Adrenal gland (tissue), 19 donors: ENCODE results near the gene ASAH2. TPM values are rescaled to one million over a fixed set of nuclear protein-coding genes. Genes with fewer than 3 reads are reported as not detected.

ENCODE experiments used
- DNase-seq, 7 donors: peaks; one replicate each; pipeline ENCODE4 v3.0.0-alpha.2; 2019 to 2020
- H3K27ac ChIP-seq, 5 donors: fragments of 200-600 bp; sonication (generic) in 4 of 5; 1 replicate in 3 of 5; 2 replicates in 2 of 5; pipeline versions ENCODE4 v1.5.1 to v1.8.0; 2016 to 2020; ENCODE audit warnings: mild to moderate bottlenecking in 1 of 5
- H3K27me3 ChIP-seq: fragments of 200-600 bp; 2 replicates; pipeline ENCODE4 v1.8.0; 2021
- H3K36me3 ChIP-seq, 2 donors: fragments of 200-600 bp; replicated peaks in 1 of 2; 1 replicate in 1 of 2; 2 replicates in 1 of 2; pipeline versions ENCODE4 v1.5.1 to v1.8.0; 2018 to 2022
- H3K4me1 ChIP-seq, 2 donors: fragments of 200-600 bp; replicated peaks in 1 of 2; 1 replicate in 1 of 2; 2 replicates in 1 of 2; pipeline versions ENCODE4 v1.5.1 to v1.8.0; 2018 to 2021
- H3K4me3 ChIP-seq, 4 donors: fragments of 200-600 bp; sonication (generic) in 3 of 4; one replicate each; pipeline ENCODE4 v1.5.1; 2016 to 2018
- H3K9me3 ChIP-seq, 3 donors: fragments of 200-600 bp; sonication (generic) in 1 of 3; replicated peaks in 1 of 3; 1 replicate in 2 of 3; 2 replicates in 1 of 3; pipeline versions ENCODE4 v1.5.1 to v1.8.0; 2016 to 2021
- CTCF ChIP-seq, 6 experiments: fragments of 450-650 bp in 4 of 6; fragments of 200-600 bp in 2 of 6; sonication (generic) in 1 of 6; IDR thresholded peaks; 1 replicate in 5 of 6; 2 replicates in 1 of 6; pipeline versions ENCODE4 v1.5.1 to v1.8.0; 2016 to 2021; ENCODE audit warnings: antibody characterized with exemption in 6 of 6, mild to moderate bottlenecking in 2 of 6, moderate library complexity in 1 of 6
- POLR2A ChIP-seq, 2 donors: fragments of 450-650 bp; IDR thresholded peaks; one replicate each; pipeline ENCODE4 v1.6.1; 2017; ENCODE audit warnings: antibody characterized with exemption in 2 of 2, mild to moderate bottlenecking in 2 of 2, moderate library complexity in 1 of 2
- WGBS, 4 donors: extraction: QIAGEN DNeasy Blood & Tissue Kit in 2 of 4; methylation state at CpG; one replicate each; pipeline versions ENCODE4 v1.1.5 to v1.1.7; 2013 to 2017; 5-methylcytosine and 5-hydroxymethylcytosine counted together
- intact Hi-C, 2 donors: fragments of 100-400 bp; cut with DNase I; formaldehyde crosslinking; loops; one replicate each; pipeline versions ENCODE4 v1.14.1 to v1.15.0; 2022 to 2023
- long read RNA-seq, 10 donors: library from polyadenylated mRNA in 3 of 10; unstranded in 2 of 10; stranded (forward) in 1 of 10; transcript quantifications; one replicate each; pipeline ENCODE4 v2.0.0 and lab custom pipeline, GENCODE V29; 2021 to 2026
- polyA plus RNA-seq, 3 donors: library from polyadenylated mRNA; stranded (reverse); fragments of 200-250 nt in 2 of 3; fragments of 350-450 nt in 1 of 3; fragmentation: Illumina TruSeq in 1 of 3; extraction: RNeasy Lipid Tissue Mini Kit (QIAGEN cat#74804) in 1 of 3; gene quantifications; one replicate each; pipeline ENCODE4 v1.2.3, GENCODE V29; 2013 to 2014
- total RNA-seq, 9 donors: library from RNA; depleted of rRNA in 4 of 9; stranded (reverse); fragments of >200 nt in 4 of 9; fragments of 120-200 nt in 1 of 9; fragmentation: NEBNext Ultra II Directional in 1 of 9; extraction: Animal tissue kit (Norgen Biotek cat#: 25700) in 1 of 9; gene quantifications; one replicate each; pipeline versions ENCODE4 v1.1.0 to v1.2.4, GENCODE V29; 2013 to 2023
- donor health status: healthy with polysubstance abuse.
- donor health status: Bipolar disorder and iron deficiency.
- donor health status: DM: yes; HTN: yes; CAD: no.
- donor health status: DM: no; HTN: no; CAD: no.
- donor health status: DM: no; HTN: no; CAD: no.
- donor health status: DM: yes; HTN: yes; CAD: no.

ASAH2 gene
- total RNA-seq = 1 to 10 TPM in 5 of 9 donors, under 1 TPM in 4; 0.30 to 7.1 (median 2.0) TPM
- 1 to 10 TPM in 1 of 3 donors, under 1 TPM in 2; 0.13 to 8.7 (median 0.32) TPM for polyA plus RNA-seq
- long read RNA-seq, donor 1 = 0 reads
- long read RNA-seq, donor 2 = 0 reads
- long read RNA-seq, donor 3 = 0 reads
- long read RNA-seq, donor 4 = 0 reads
- long read RNA-seq, donor 5 = 0 reads
- long read RNA-seq, donor 6 = 0 reads
- long read RNA-seq, donor 7 = 0 reads
- long read RNA-seq, donor 8 = 0 reads
- long read RNA-seq, donor 9 = 0 reads
- long read RNA-seq, donor 10 = 0 reads

- TF ChIP-seq CTCF (IDR thresholded peaks at IDR 0.05) = no peak
- TF ChIP-seq POLR2A (IDR thresholded peaks at IDR 0.05) = no peak
- H3K9me3 ChIP-seq = no peaks in the 10 kb centered on the region
- H3K4me1 ChIP-seq = no peaks in the 10 kb centered on the region
- DNase-seq = no peak
- 38 to 61% (median 53%) methylated on average over 1 of the region's 1 CpG for WGBS, 4 donors
- peaks cover 8% of the 10 kb centered on the region for H3K27me3 ChIP-seq
- intact Hi-C loops = no loop called here
- no peak within 1 kb of the TSS for H3K4me3 ChIP-seq
- no peak within 1 kb of the TSS for H3K27ac ChIP-seq
- no peaks in the 10 kb centered on the region for H3K36me3 ChIP-seq
Observed at GRCh38 chr10:50251394-50251793, at the start of gene ASAH2. ASAH2 (minus strand) TSS chr10:50251516; CDS start chr10:50248610, 2,906 bp downstream.

GRCh38 chr10:50299948-50300669 lies 48.8 kb upstream of the ASAH2 start:
- WGBS, 4 donors = 86 to 94% (median 89%) methylated on average over 1 of the region's 1 CpG
- Histone ChIP-seq H3K4me1 (no peaks in the 10 kb centered on the region), H3K9me3 (no peaks in the 10 kb centered on the region), H3K27ac (no peak overlapping the region), H3K4me3 (no peak overlapping the region), H3K36me3 (no peaks in the 10 kb centered on the region), H3K27me3 (no peaks in the 10 kb centered on the region)
- intact Hi-C loops = loop anchor here in 1 of 2 donors (10.0 kb wide), 1 partner anchor 355 kb away; no protein-coding TSS in a partner anchor
- no peak for DNase-seq
- TF ChIP-seq POLR2A (IDR thresholded peaks at IDR 0.05) = no peak
- no peak for TF ChIP-seq CTCF (IDR thresholded peaks at IDR 0.05)

- DNase-seq = no peak
- no peaks in the 10 kb centered on the region for H3K27me3 ChIP-seq
- WGBS, 4 donors = 81 to 95% (median 94%) methylated on average over 1 of the region's 1 CpG
- no peaks in the 10 kb centered on the region for H3K36me3 ChIP-seq
- H3K4me3 ChIP-seq = no peak overlapping the region
- no peaks in the 10 kb centered on the region for H3K9me3 ChIP-seq
- no peak overlapping the region for H3K27ac ChIP-seq
- H3K4me1 ChIP-seq = no peaks in the 10 kb centered on the region
- intact Hi-C loops = loop anchor here in 1 of 2 donors (10.0 kb wide), 1 partner anchor 359 kb away; no protein-coding TSS in a partner anchor
- TF ChIP-seq POLR2A (IDR thresholded peaks at IDR 0.05) (no peak), CTCF (IDR thresholded peaks at IDR 0.05) (no peak)
Observed at GRCh38 chr10:50295367-50295766, 44.1 kb upstream of the ASAH2 start.

GRCh38 chr10:50294582-50294981 lies 43.3 kb upstream of the ASAH2 start:
- no peak for DNase-seq
- WGBS, 4 donors = 93 to 100% (median 98%) methylated on average over 1 of the region's 1 CpG
- Histone ChIP-seq H3K4me1 (no peaks in the 10 kb centered on the region), H3K4me3 (no peak overlapping the region), H3K27ac (no peak overlapping the region), H3K9me3 (no peaks in the 10 kb centered on the region), H3K27me3 (no peaks in the 10 kb centered on the region), H3K36me3 (no peaks in the 10 kb centered on the region)
- TF ChIP-seq POLR2A (IDR thresholded peaks at IDR 0.05) (no peak), CTCF (IDR thresholded peaks at IDR 0.05) (no peak)
- intact Hi-C loops = loop anchor here in 1 of 2 donors (10.0 kb wide), 1 partner anchor 360 kb away; no protein-coding TSS in a partner anchor
